Measurements from ENCODE around the gene HNRNPR.
"Not testable (repeated sequence)": the region's sequence is repeated elsewhere in the genome, so short reads cannot be mapped to it uniquely, and the experiment has no call there.

Gene HNRNPR
- 116 to 364 (median 182) reads per million in 9 experiments for total RNA-seq

GRCh38 chr1:23344111-23344986 lies at the start of gene HNRNPR:
Gene HNRNPR, minus strand, starts transcription at chr1:23344284. Its CDS starts 3,276 bp downstream, at chr1:23341008.
- peak within 1 kb of the TSS; percentile 97 for H3K27ac Mint-ChIP-seq
- no peaks in the 10 kb centered on the region for H3K9me3 Mint-ChIP-seq

GRCh38 chr1:23393706-23394105 lies 49.6 kb upstream of the HNRNPR start:
- Mint-ChIP-seq H3K4me3 (no peak overlapping the region), H3K4me1 (ENCODE audit: low read depth in 2 of 2) (no peaks in the 10 kb centered on the region)

More at GRCh38 chr1:23344111-23344986, at the start of gene HNRNPR:
- H3K27me3 Mint-ChIP-seq, result no peaks in the 10 kb centered on the region
- H3K4me3 Mint-ChIP-seq, result peak within 1 kb of the TSS; percentile 95 to 96
- H3K4me1 Mint-ChIP-seq (ENCODE audit: low read depth in 2 of 2), result peaks cover 35 to 39% of the 10 kb centered on the region in 2 donors
- DNase-seq, result peak; percentile 97 to 98 (median 98)
- peak; percentile 96 for ATAC-seq (replicated peaks)
- H3K36me3 Mint-ChIP-seq (ENCODE audit: insufficient read depth), result peaks cover 6% of the 10 kb centered on the region

GRCh38 chr1:23392125-23392855 lies 48.2 kb upstream of the HNRNPR start:
- no peaks in the 10 kb centered on the region for H3K4me1 Mint-ChIP-seq (ENCODE audit: low read depth in 2 of 2)

More at GRCh38 chr1:23393706-23394105, 49.6 kb upstream of the HNRNPR start:
- Mint-ChIP-seq H3K27ac (no peak overlapping the region), H3K36me3 (ENCODE audit: insufficient read depth) (no peaks in the 10 kb centered on the region), H3K27me3 (no peaks in the 10 kb centered on the region), H3K9me3 (no peaks in the 10 kb centered on the region)
- DNase-seq, result no peak
- no peak for ATAC-seq (replicated peaks)

GRCh38 chr1:23389837-23390321 lies 45.8 kb upstream of the HNRNPR start:
- Mint-ChIP-seq H3K27ac (no peak overlapping the region), H3K4me3 (no peak overlapping the region), H3K4me1 (ENCODE audit: low read depth in 2 of 2) (no peaks in the 10 kb centered on the region), H3K9me3 (no peaks in the 10 kb centered on the region), H3K27me3 (peaks cover 5 to 9% of the 10 kb centered on the region in 2 donors), H3K36me3 (ENCODE audit: insufficient read depth) (no peaks in the 10 kb centered on the region)
- ATAC-seq (replicated peaks) (no peak), DNase-seq (no peak)

More at GRCh38 chr1:23392125-23392855, 48.2 kb upstream of the HNRNPR start:
- no peak for ATAC-seq (replicated peaks)
- H3K9me3 Mint-ChIP-seq, result no peaks in the 10 kb centered on the region
- H3K4me3 Mint-ChIP-seq, result no peak overlapping the region
- no peaks in the 10 kb centered on the region for H3K36me3 Mint-ChIP-seq (ENCODE audit: insufficient read depth)
- peaks cover 1 to 3% of the 10 kb centered on the region in 2 donors for H3K27me3 Mint-ChIP-seq
- H3K27ac Mint-ChIP-seq, result no peak overlapping the region
- DNase-seq, result no peak

DNA sequence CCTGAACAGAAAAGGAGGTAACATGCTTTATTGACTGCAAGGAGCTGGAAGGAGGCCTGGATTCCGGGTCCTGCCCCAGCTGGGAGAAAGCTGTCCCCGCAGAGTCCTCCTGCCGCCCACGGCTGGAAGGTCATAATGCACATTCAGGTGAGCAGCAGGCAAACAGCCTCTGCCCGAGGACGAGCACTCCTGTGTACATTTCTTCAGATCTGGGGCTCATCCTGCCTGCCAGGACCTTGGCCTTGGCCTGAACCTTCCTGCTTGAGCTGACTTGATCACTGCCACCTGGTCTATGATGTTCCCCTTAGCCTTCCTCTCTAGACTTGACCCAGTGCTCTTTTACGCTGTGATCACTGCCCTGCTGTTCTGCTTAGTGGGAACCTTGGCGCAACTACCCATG lies 43.4 kb upstream of the HNRNPR start:
- H3K27me3 Mint-ChIP-seq, result peaks cover 5 to 9% of the 10 kb centered on the region in 2 donors
- no peak overlapping the region for H3K4me3 Mint-ChIP-seq
- DNase-seq, result no peak
- no peak for ATAC-seq (replicated peaks)
- no peaks in the 10 kb centered on the region for H3K9me3 Mint-ChIP-seq
- H3K4me1 Mint-ChIP-seq (ENCODE audit: low read depth in 2 of 2), result no peaks in the 10 kb centered on the region
- no peak overlapping the region for H3K27ac Mint-ChIP-seq
- H3K36me3 Mint-ChIP-seq (ENCODE audit: insufficient read depth), result no peaks in the 10 kb centered on the region

DNA sequence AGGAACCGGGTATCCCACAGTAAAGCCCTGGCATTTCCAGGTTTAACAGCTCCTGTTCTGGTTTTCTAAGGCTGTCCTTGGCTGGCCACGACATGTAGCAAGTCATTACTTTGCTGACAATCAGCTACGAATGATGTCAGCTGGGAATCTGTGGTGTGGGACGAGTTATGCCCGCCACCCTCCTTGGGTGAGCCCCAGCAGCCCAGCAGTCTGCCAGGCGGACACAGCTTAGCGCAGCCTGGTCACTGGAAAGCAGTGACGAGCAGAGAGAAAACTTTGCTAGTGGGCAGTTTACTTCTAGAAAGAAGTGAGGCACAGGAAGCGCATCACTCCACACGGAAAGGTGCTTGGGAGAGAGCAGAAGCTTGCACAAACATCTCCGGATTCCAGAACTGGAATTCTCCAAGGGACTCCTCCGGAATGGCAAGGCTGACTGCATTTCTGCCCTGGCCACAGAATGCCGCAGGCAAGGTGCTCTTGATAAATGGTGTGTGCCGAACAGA lies 41.1 kb upstream of the HNRNPR start:
- no peak for DNase-seq
- no peak for ATAC-seq (replicated peaks)
- Mint-ChIP-seq H3K4me3 (no peak overlapping the region), H3K9me3 (no peaks in the 10 kb centered on the region), H3K27me3 (peaks cover 5 to 9% of the 10 kb centered on the region in 2 donors), H3K27ac (no peak overlapping the region), H3K36me3 (ENCODE audit: insufficient read depth) (no peaks in the 10 kb centered on the region), H3K4me1 (ENCODE audit: low read depth in 2 of 2) (no peaks in the 10 kb centered on the region)

DNA sequence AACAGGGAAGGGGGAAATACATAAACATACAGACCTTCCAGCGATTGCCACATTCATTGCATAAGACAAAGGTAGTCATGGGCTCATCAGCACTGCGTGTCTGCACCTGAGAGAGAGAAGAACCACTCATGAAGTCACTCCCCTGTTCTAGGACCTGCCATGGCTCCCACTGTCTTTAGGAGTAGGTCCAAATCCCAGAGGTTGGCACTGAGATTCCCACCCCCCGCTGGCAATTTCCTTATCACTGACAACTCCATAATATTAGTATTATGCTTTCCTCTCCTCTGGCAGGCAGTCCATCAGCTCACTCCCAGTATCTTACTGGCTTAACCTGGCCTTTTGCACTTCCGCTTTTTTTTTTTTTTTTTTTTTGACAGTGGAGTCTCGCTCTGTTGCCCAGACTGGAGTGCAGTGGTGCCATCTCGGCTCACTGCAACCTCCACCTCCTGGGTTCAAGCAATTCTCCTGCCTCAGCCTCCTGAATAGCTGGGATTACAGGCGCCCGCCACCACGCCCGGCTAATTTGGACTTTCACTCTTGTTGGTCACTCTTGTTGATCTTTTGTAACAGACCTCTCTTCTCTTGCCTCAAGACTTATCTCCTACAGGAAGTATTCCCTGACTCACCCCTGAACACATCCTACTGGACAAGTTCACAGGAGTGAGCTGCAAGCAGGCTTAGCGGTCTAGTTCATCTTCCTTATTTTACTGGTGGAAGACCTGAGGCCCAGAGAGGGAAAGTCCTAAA lies 40.4 kb upstream of the HNRNPR start:
- Mint-ChIP-seq H3K9me3 (no peaks in the 10 kb centered on the region), H3K4me3 (no peak overlapping the region), H3K4me1 (ENCODE audit: low read depth in 2 of 2) (no peaks in the 10 kb centered on the region), H3K36me3 (ENCODE audit: insufficient read depth) (no peaks in the 10 kb centered on the region), H3K27me3 (peaks cover 5 to 9% of the 10 kb centered on the region in 2 donors), H3K27ac (no peak overlapping the region)
- ATAC-seq (replicated peaks), result no peak
- no peak for DNase-seq

- Mint-ChIP-seq H3K4me1 (ENCODE audit: low read depth in 2 of 2) (no peaks in the 10 kb centered on the region), H3K27me3 (peaks cover 5 to 9% of the 10 kb centered on the region in 2 donors), H3K4me3 (no peak overlapping the region), H3K9me3 (no peaks in the 10 kb centered on the region), H3K36me3 (ENCODE audit: insufficient read depth) (no peaks in the 10 kb centered on the region), H3K27ac (no peak overlapping the region)
- DNase-seq (no peak), ATAC-seq (replicated peaks) (no peak)
Measured at GRCh38 chr1:23383577-23384311, 39.7 kb upstream of the HNRNPR start.

GRCh38 chr1:23381233-23381885 lies 37.3 kb upstream of the HNRNPR start:
- H3K4me1 Mint-ChIP-seq (ENCODE audit: low read depth in 2 of 2), result no peaks in the 10 kb centered on the region
- H3K4me3 Mint-ChIP-seq, result no peak overlapping the region
- no peaks in the 10 kb centered on the region for H3K36me3 Mint-ChIP-seq (ENCODE audit: insufficient read depth)
- no peaks in the 10 kb centered on the region for H3K9me3 Mint-ChIP-seq
- no peaks in the 10 kb centered on the region for H3K27me3 Mint-ChIP-seq
- DNase-seq (no peak), ATAC-seq (replicated peaks) (no peak)
- H3K27ac Mint-ChIP-seq, result no peak overlapping the region

- ATAC-seq (replicated peaks), result no peak
- Mint-ChIP-seq H3K27ac (no peak overlapping the region), H3K27me3 (no peaks in the 10 kb centered on the region), H3K4me3 (no peak overlapping the region), H3K36me3 (ENCODE audit: insufficient read depth) (no peaks in the 10 kb centered on the region), H3K4me1 (ENCODE audit: low read depth in 2 of 2) (no peaks in the 10 kb centered on the region), H3K9me3 (no peaks in the 10 kb centered on the region)
- DNase-seq, result no peak
Measured at GRCh38 chr1:23380719-23381118, 36.6 kb upstream of the HNRNPR start.

DNA sequence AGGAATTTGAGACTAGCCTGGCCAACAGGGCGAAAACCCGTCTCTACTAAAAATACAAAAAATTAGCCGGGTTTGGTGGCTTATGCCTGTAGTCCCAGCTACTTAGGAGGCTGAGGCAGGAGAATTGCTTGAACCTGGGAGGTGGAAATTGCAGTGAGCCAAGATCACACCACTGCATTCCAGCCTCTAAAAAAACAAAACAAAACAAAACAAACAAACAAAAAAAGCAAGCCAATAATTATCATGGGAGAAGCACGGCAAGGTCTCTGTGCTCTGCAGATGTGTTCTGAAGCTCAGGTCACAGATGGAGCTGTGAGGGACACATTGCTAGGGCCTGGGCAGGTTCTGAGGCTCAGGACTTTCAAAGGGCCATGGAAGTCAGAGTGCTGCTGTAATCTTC lies 36.2 kb upstream of the HNRNPR start:
- not testable (repeated sequence) for DNase-seq; H3K36me3 Mint-ChIP-seq (ENCODE audit: insufficient read depth); ATAC-seq (replicated peaks); H3K4me1 Mint-ChIP-seq (ENCODE audit: low read depth in 2 of 2); H3K4me3 Mint-ChIP-seq; H3K9me3 Mint-ChIP-seq; H3K27ac Mint-ChIP-seq; H3K27me3 Mint-ChIP-seq
